Astrocyte (in vitro differentiated cells and primary cell): ENCODE results near the gene PLXNC1. TPM values are rescaled to one million over a fixed set of nuclear protein-coding genes. Genes with fewer than 3 reads are reported as not detected.

Source experiments
- DNase-seq: peaks from one replicate; pipeline ENCODE4 v3.0.0-alpha.2; 2010; ENCODE audit warnings: low read depth
- FAIRE-seq: peaks from 2 replicates; lab custom pipeline; 2011; peaks lifted over from hg19 to GRCh38; lab: Jason Lieb, UNC
- H2AFZ ChIP-seq: 2 replicates; pipeline ENCODE4 v1.6.0; 2012; ENCODE audit warnings: low read depth, low read length, inconsistent platforms
- H3K27ac ChIP-seq: 2 replicates; pipeline ENCODE4 v1.5.1; 2011; ENCODE audit warnings: low read depth, low read length, inconsistent platforms
- H3K27me3 ChIP-seq: 2 replicates; pipeline ENCODE4 v1.6.0; 2011; ENCODE audit warnings: low read length, inconsistent platforms; ENCODE audit not compliant: insufficient read depth
- H3K36me3 ChIP-seq: 2 replicates; pipeline ENCODE4 v1.5.1; 2011; ENCODE audit warnings: low read length, inconsistent platforms; ENCODE audit not compliant: insufficient read depth
- H3K4me1 ChIP-seq: 2 replicates; pipeline ENCODE4 v1.5.1; 2011; ENCODE audit warnings: low read length, inconsistent platforms; ENCODE audit not compliant: insufficient read depth
- H3K4me2 ChIP-seq: 2 replicates; pipeline ENCODE4 v1.6.0; 2012; ENCODE audit warnings: low read length, inconsistent platforms
- H3K4me3 ChIP-seq: 2 replicates; pipeline ENCODE4 v1.5.1; 2011; ENCODE audit warnings: low read depth, mild to moderate bottlenecking, low read length, inconsistent platforms; ENCODE audit not compliant: insufficient read depth
- H3K79me2 ChIP-seq: 2 replicates; pipeline ENCODE4 v1.6.0; 2012; ENCODE audit warnings: mild to moderate bottlenecking, low read length, inconsistent platforms; ENCODE audit not compliant: insufficient read depth
- H3K9ac ChIP-seq: 2 replicates; pipeline ENCODE4 v1.6.0; 2012; ENCODE audit warnings: mild to moderate bottlenecking, low read length, inconsistent platforms
- H3K9me3 ChIP-seq: 2 replicates; pipeline ENCODE4 v1.5.1; 2012; ENCODE audit warnings: low read depth, mild to moderate bottlenecking, low read length, inconsistent platforms; ENCODE audit not compliant: insufficient read depth
- H4K20me1 ChIP-seq: 2 replicates; pipeline ENCODE4 v1.6.0; 2012; ENCODE audit warnings: low read length, inconsistent platforms; ENCODE audit not compliant: insufficient read depth
- H3K27ac Mint-ChIP-seq: one replicate; pipeline ENCODE4 v1.8.0; 2021; ENCODE audit warnings: mild to moderate bottlenecking, mixed read lengths; ENCODE audit not compliant: unreplicated experiment
- H3K27me3 Mint-ChIP-seq: one replicate; pipeline ENCODE4 v1.8.0; 2021; ENCODE audit warnings: low read depth, mixed read lengths; ENCODE audit not compliant: unreplicated experiment
- H3K36me3 Mint-ChIP-seq: one replicate; pipeline ENCODE4 v1.8.0; 2021; ENCODE audit warnings: low read depth, mixed read lengths; ENCODE audit not compliant: unreplicated experiment
- H3K4me1 Mint-ChIP-seq: one replicate; pipeline ENCODE4 v1.8.0; 2021; ENCODE audit warnings: low read depth, mixed read lengths; ENCODE audit not compliant: unreplicated experiment
- H3K4me3 Mint-ChIP-seq: one replicate; pipeline ENCODE4 v1.8.0; 2021; ENCODE audit warnings: mild to moderate bottlenecking, moderate library complexity, mixed read lengths; ENCODE audit not compliant: unreplicated experiment
- H3K9me3 Mint-ChIP-seq: one replicate; pipeline ENCODE4 v1.8.0; 2021; ENCODE audit warnings: mild to moderate bottlenecking, mixed read lengths; ENCODE audit not compliant: unreplicated experiment
- CTCF ChIP-seq: IDR thresholded peaks from 2 replicates; pipeline ENCODE4 v1.5.1; 2011; ENCODE audit warnings: low read depth, mild to moderate bottlenecking, inconsistent platforms, low read length, moderate library complexity; ENCODE audit not compliant: insufficient read depth
- EZH2 ChIP-seq: IDR thresholded peaks from 2 replicates; pipeline ENCODE4 v1.6.1; 2012; ENCODE audit warnings: mild to moderate bottlenecking, low read length, inconsistent platforms; ENCODE audit not compliant: insufficient read depth
- total RNA-seq: library from RNA; stranded (reverse); gene quantifications from 2 replicates; pipeline ENCODE4 v1.2.1, GENCODE V29; 2021

Gene PLXNC1
- total RNA-seq, 1 donor from 2014 or later = 6.9 TPM

- DNase-seq (no peak), FAIRE-seq (no peak)
- Histone ChIP-seq H3K27me3 (peaks cover 30% of the 10 kb centered on the region), H3K4me2 (no peak overlapping the region), H3K36me3 (no peaks in the 10 kb centered on the region), H3K4me1 (no peaks in the 10 kb centered on the region), H3K9me3 (no peaks in the 10 kb centered on the region), H3K79me2 (no peaks in the 10 kb centered on the region), H4K20me1 (no peaks in the 10 kb centered on the region), H3K27ac (no peak overlapping the region), H2AFZ (no peak overlapping the region), H3K4me3 (no peak overlapping the region), H3K9ac (no peak overlapping the region)
- no peaks in the 10 kb centered on the region for H3K9me3 Mint-ChIP-seq
- no peak overlapping the region for H3K27ac Mint-ChIP-seq
- peaks cover 5% of the 10 kb centered on the region for H3K4me1 Mint-ChIP-seq
- no peaks in the 10 kb centered on the region for H3K36me3 Mint-ChIP-seq
- no peak overlapping the region for H3K4me3 Mint-ChIP-seq
- H3K27me3 Mint-ChIP-seq = peaks cover 11% of the 10 kb centered on the region
- TF ChIP-seq EZH2 (no peak), CTCF (no peak)
Measured at GRCh38 chr12:94121886-94122285, 26.5 kb upstream of the PLXNC1 start.

- Histone ChIP-seq H3K4me2 (no peak overlapping the region), H3K36me3 (no peaks in the 10 kb centered on the region), H3K4me1 (no peaks in the 10 kb centered on the region), H3K4me3 (no peak overlapping the region), H4K20me1 (no peaks in the 10 kb centered on the region), H3K27ac (no peak overlapping the region), H3K9me3 (no peaks in the 10 kb centered on the region), H3K79me2 (no peaks in the 10 kb centered on the region), H2AFZ (no peak overlapping the region), H3K27me3 (peaks cover 37% of the 10 kb centered on the region), H3K9ac (no peak overlapping the region)
- H3K27ac Mint-ChIP-seq = no peak overlapping the region
- H3K4me3 Mint-ChIP-seq = no peak overlapping the region
- H3K36me3 Mint-ChIP-seq = no peaks in the 10 kb centered on the region
- no peaks in the 10 kb centered on the region for H3K9me3 Mint-ChIP-seq
- DNase-seq (no peak), FAIRE-seq (no peak)
- no peak for TF ChIP-seq CTCF
- no peak for TF ChIP-seq EZH2
- peaks cover 14% of the 10 kb centered on the region for H3K27me3 Mint-ChIP-seq
- peaks cover 5% of the 10 kb centered on the region for H3K4me1 Mint-ChIP-seq
Measured at GRCh38 chr12:94122591-94122990, 25.8 kb upstream of the PLXNC1 start.

- H3K9ac ChIP-seq = no peak overlapping the region
- Mint-ChIP-seq H3K4me3 (no peak overlapping the region), H3K36me3 (no peaks in the 10 kb centered on the region), H3K4me1 (peaks cover 5% of the 10 kb centered on the region), H3K27me3 (peaks cover 19% of the 10 kb centered on the region), H3K9me3 (no peaks in the 10 kb centered on the region), H3K27ac (no peak overlapping the region)
- H3K4me1 ChIP-seq = no peaks in the 10 kb centered on the region
- H4K20me1 ChIP-seq = no peaks in the 10 kb centered on the region
- DNase-seq = no peak
- H3K36me3 ChIP-seq = no peaks in the 10 kb centered on the region
- no peak overlapping the region for H2AFZ ChIP-seq
- no peak overlapping the region for H3K27ac ChIP-seq
- no peak for FAIRE-seq
- no peak for TF ChIP-seq EZH2
- TF ChIP-seq CTCF = no peak
- no peak overlapping the region for H3K4me2 ChIP-seq
- H3K9me3 ChIP-seq = no peaks in the 10 kb centered on the region
- peaks cover 39% of the 10 kb centered on the region for H3K27me3 ChIP-seq
- H3K4me3 ChIP-seq = no peak overlapping the region
- no peaks in the 10 kb centered on the region for H3K79me2 ChIP-seq
Measured at GRCh38 chr12:94123127-94123526, 25.2 kb upstream of the PLXNC1 start.
